A673 (cell line): ENCODE results near the gene ELAVL1.

Experiments
- CTCF ChIP-seq: fragments of 300-800, 200-600 bp; sonication (generic); conservative IDR thresholded peaks from 2 replicates; pipeline ENCODE4 v1.5.1; 2017; ENCODE audit warnings: low read depth, mild to moderate bottlenecking, antibody characterized with exemption, low read length, moderate library complexity, mixed read lengths
- EZH2 ChIP-seq: fragments of 200-600 bp; sonication (generic); IDR thresholded peaks from 2 replicates; pipeline ENCODE4 v1.6.1; 2017; ENCODE audit warnings: borderline replicate concordance, low read depth, mild to moderate bottlenecking, mixed read lengths, antibody characterized with exemption, low read length; ENCODE audit not compliant: poor library complexity, severe bottlenecking

- peak; percentile 62 for TF ChIP-seq CTCF
- no peak for TF ChIP-seq EZH2
Observed at GRCh38 chr19:7917267-7918061, 88.0 kb downstream of the ELAVL1 start.
